GM21528 (cell line): ENCODE measurements around the gene FARS2.

ENCODE experiments used
- ATAC-seq: cut with Tn5 transposase; IDR thresholded peaks from one replicate; pipeline ENCODE4 v1.9.1; 2021; ENCODE audit warnings: mild to moderate bottlenecking, moderate library complexity; ENCODE audit not compliant: unreplicated experiment, low FRiP score

Gene FARS2

DNA sequence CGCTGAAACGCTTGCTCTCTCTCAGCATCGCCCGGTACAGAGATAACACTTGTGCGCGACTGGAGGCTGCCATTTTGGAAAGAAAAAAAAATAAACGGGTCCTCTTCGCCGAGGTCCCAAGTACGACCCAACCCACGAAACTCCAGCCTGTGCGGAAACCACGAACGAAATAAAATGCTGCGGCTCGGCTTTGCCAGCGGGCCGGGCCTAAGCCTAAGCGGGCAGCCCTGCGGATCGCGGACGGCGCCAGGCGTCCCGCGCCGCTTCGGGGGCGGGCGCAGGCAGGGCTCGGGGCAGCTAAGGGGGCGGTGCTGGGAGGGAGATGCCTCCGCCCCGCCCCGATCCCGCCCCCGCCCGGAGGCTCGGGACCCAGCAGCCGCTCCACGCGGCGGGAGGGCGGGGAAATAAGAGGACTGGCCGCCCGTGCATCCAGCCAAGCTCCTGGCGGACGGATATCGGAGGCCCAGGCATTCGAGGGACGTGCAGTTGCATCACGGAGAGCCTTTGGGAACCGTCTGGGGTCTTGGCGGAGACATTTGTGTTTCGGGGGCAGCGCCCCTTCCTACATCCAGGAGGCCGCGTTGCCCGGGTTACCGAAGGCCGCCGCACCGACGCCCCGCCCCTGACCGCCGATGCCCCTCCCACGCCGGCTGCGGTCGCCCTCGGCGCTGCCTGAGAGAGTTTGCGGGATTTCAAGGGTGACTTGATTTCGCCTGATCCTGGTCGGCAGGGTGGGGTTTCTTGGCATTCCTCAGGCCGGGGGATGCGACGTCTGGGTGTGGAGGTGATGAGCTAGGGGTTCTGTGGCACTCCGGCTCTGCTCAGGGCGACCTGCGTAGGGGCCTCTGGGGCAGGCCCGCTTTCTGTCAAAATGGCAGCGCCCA lies at the start of gene FARS2, which contains the start of gene LYRM4:
Gene FARS2, plus strand, starts transcription at position 853 of the 884 bp plus-strand sequence.
Gene LYRM4, minus strand, starts transcription at position 290 of the 884 bp plus-strand sequence. Its CDS starts 217 bp downstream, at position 73.
- ATAC-seq, result peak; percentile 80

- no peak for ATAC-seq
Observed at GRCh38 chr6:5213836-5214235, 47.5 kb upstream of the FARS2 start.

GRCh38 chr6:5214570-5215052 lies 46.7 kb upstream of the FARS2 start:
- no peak for ATAC-seq

GRCh38 chr6:5215159-5215558 lies 46.2 kb upstream of the FARS2 start:
- ATAC-seq, result no peak

DNA sequence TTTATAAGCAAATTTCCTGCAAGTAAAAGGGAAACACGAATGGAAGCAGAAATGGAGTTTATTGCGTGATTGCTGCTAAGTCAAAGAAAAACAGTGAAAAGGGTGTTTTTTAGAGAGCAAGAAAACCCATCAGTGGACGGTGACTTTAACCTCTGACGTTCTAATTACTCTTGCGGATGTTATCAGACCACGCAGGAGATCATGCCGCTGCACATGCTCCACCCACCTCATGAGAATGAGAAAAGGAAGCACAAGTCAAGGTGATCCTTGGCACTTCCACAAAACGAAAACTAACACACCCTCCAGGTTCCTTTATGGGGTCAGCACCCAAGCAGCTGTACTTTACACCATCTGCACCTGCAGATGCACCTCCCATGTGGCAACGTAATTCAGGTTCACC lies 45.5 kb upstream of the FARS2 start:
- ATAC-seq, result no peak

DNA sequence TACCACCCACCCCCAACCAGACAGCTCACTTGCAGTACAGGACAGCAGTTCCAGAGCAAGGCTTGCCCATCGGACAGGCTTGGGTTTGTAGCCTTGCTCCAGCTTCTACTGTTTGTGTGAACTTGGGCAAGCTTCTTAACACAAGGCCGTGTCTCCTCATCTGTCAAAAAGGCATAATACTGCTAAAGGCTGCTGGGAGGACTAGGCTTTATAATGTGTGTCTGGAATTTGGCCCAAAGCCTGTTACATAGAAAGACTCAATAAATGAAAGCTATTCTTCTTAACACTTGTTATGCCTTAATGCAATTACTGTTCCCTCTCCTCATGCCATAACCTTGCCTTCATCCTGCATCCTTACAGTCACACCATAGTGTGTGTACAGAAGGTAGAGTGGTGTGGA lies 44.0 kb upstream of the FARS2 start:
- no peak for ATAC-seq

- ATAC-seq, result no peak
Observed at GRCh38 chr6:5219011-5219691, 42.2 kb upstream of the FARS2 start.

GRCh38 chr6:5220443-5220842 lies 40.9 kb upstream of the FARS2 start:
- ATAC-seq, result no peak

GRCh38 chr6:5223309-5223708 lies 38.0 kb upstream of the FARS2 start:
- ATAC-seq, result no peak

DNA sequence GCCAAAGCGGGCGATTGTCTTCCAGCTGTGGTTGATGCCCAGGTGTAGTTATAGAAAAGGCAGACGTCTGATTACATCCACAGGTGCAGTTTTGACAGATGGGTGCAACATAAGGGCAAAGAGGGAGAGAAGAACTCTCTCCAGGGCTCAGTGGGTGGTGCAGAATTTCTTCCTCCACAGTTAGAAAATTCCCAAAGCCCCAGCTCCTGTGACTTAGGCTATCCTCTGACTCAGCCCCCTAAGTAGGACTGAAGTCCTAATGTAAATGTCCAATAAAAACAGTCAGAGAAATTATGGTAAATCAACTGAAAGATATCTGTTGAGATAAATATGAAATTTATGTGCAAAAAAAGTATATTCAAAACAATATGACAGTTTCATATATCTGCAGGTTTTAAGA lies 32.0 kb upstream of the FARS2 start:
- ATAC-seq, result no peak

DNA sequence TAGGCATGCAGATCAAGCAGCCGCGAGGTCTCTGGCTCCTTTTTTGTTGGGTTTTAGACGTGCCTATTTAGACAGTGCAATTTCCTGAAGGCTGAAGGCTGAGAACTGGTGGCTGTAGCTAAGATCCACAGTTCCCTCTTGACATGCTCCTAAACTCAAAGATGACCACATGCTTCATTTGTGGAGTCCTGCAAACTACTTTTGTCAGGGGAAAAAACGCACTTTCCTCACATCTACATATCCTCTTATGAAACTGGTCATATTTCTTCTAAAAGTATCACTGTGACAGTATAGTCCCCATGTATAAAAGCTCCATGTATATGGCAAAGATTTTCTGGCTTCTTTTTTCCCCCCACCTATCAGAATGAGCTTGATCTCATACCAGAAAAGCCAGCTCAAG lies 31.2 kb upstream of the FARS2 start:
- ATAC-seq, result no peak

- no peak for ATAC-seq
Observed at GRCh38 chr6:5231289-5231688, 30.0 kb upstream of the FARS2 start.

- no peak for ATAC-seq
Observed at GRCh38 chr6:5234874-5235273, 26.4 kb upstream of the FARS2 start.

- no peak for ATAC-seq
Observed at GRCh38 chr6:5235830-5236229, 25.5 kb upstream of the FARS2 start.

DNA sequence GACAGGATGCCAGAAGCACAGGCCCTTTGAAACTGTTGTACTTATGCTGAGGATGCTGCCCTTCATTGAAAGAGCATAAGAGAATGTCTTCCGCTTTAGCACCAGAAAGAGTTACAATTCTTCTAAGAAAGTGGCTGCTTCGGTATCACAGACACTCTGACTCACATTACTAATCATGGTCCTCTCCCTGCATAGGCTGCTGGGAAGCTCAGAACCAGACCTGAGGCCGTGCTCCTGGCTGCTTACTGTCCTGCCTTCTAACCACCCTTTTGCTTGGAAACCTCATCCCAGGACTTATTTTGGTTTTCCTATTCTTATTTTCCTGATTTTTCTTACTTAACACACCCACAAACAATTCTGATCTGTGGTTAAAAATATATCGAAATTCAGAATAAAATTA lies 23.5 kb upstream of the FARS2 start:
- ATAC-seq, result no peak

- ATAC-seq, result no peak
Observed at GRCh38 chr6:5238336-5238735, 23.0 kb upstream of the FARS2 start.

DNA sequence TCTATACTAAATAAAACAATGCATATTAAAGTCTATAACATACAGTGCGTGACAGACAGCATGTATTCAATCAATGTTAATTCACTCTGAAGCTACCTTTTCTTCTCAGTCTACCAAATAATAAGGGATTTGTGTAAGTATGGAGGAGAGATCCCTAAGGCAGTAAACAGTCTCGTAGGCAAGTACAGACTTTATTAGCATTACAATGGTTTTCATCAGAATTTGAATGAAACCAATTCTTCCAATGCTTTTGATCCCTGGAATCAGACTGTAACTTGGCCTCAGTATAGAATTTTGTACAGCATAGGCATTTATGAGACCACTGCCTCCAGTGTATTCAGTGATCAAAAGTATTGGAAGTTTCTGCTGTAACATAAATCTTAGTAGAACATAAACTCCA lies 20.1 kb upstream of the FARS2 start:
- no peak for ATAC-seq

- no peak for ATAC-seq
Observed at GRCh38 chr6:5243069-5243468, 18.2 kb upstream of the FARS2 start.

GRCh38 chr6:5246141-5247097 lies 14.9 kb upstream of the FARS2 start:
- ATAC-seq, result no peak

DNA sequence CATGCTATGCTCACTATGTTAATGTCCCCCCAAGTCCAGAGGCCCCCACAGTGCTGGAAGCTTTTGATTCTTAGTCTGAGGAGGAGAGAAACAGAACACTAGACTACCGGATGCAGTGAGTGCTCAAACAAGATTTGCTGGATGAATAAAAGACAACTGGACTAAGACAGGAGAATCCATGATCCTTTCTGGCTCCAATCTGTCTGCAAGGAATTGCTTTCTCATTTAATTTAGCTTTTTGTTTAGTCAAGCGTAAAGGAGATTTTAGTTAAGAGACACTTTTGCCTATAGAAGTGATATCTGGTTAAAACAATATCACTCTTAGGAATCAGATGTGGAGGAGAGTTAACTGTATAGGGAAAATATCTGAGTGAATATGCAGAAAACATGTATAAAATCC lies 14.1 kb upstream of the FARS2 start:
- no peak for ATAC-seq
